IMR-90 (cell line): ENCODE measurements around the gene EIF5A.

Source experiments
- CHD1 ChIP-seq: IDR thresholded peaks from 2 replicates; pipeline ENCODE4 v1.6.1; 2012; ENCODE audit warnings: low read depth, low read length, improper control_type of control experiment
- CTCF ChIP-seq: conservative IDR thresholded peaks from 2 replicates; pipeline ENCODE4 v1.5.1; 2012; ENCODE audit warnings: mild to moderate bottlenecking, low read depth, low read length, improper control_type of control experiment
- POLR2A ChIP-seq: IDR thresholded peaks from 2 replicates; pipeline ENCODE4 v1.6.1; 2012; ENCODE audit warnings: mild to moderate bottlenecking, low read depth, low read length
- RAD21 ChIP-seq: IDR thresholded peaks from 2 replicates; pipeline ENCODE4 v1.6.1; 2012; ENCODE audit warnings: low read length, improper control_type of control experiment

- TF ChIP-seq CTCF (no peak), POLR2A (no peak), RAD21 (no peak), CHD1 (no peak)
Observed at GRCh38 chr17:7348478-7349242, 41.2 kb downstream of the EIF5A start.
